ENCODE results near the gene TSPAN9. TPM values are rescaled to one million over a fixed set of nuclear protein-coding genes. Genes with fewer than 3 reads are reported as not detected.
A peak's percentile ranks its signal among the peaks of the same experiment; 100 is the strongest.

TSPAN9 gene
- total RNA-seq, 1 donor = 76.0 TPM

DNA sequence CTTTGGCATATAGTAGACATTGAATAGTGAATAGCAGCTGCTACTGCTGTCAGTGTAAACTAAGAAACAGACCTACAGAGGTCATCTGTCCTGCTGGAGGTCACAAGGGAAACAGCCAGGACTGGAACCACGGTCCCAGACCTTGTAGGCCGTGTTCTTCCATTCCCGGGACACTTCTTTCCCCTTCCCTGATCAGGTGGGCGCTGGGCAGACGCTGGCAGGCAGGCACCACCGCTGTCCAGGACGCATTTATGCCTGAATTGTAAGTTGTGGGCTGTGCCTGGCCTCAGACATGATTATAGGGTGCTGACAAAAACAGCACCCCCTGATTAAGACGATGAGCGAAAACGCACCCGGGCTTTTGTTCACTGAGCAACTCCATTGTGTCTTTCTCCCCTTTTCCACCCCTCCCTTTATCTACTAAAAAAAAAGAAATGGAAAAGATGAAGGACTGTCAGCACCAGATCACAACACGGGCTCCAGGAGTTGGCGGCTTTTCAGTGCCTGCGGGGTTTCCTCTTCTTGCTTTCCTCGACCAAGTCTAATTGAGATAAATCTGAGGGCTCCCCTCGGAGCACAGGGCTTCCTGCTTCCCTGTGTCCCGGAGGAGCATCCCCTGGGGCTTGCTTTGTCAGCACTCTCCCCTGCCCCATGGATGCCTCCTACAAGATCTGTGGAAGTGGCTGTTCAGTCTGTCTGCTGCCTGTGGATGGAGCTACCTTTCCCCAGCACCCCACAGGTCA is 80.6 kb downstream of the TSPAN9 start:
- H3K4me3 ChIP-seq (ENCODE audit: low read depth, low read length) = no peak overlapping the region
- TF ChIP-seq, protein P1, sequence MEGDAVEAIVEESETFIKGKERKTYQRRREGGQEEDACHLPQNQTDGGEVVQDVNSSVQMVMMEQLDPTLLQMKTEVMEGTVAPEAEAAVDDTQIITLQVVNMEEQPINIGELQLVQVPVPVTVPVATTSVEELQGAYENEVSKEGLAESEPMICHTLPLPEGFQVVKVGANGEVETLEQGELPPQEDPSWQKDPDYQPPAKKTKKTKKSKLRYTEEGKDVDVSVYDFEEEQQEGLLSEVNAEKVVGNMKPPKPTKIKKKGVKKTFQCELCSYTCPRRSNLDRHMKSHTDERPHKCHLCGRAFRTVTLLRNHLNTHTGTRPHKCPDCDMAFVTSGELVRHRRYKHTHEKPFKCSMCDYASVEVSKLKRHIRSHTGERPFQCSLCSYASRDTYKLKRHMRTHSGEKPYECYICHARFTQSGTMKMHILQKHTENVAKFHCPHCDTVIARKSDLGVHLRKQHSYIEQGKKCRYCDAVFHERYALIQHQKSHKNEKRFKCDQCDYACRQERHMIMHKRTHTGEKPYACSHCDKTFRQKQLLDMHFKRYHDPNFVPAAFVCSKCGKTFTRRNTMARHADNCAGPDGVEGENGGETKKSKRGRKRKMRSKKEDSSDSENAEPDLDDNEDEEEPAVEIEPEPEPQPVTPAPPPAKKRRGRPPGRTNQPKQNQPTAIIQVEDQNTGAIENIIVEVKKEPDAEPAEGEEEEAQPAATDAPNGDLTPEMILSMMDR (IDR thresholded peaks at IDR 0.05; ENCODE audit: insufficient read depth, low read depth, low read length) = no peak
- DNase-seq (ENCODE audit: low read depth) = no peak

DNA sequence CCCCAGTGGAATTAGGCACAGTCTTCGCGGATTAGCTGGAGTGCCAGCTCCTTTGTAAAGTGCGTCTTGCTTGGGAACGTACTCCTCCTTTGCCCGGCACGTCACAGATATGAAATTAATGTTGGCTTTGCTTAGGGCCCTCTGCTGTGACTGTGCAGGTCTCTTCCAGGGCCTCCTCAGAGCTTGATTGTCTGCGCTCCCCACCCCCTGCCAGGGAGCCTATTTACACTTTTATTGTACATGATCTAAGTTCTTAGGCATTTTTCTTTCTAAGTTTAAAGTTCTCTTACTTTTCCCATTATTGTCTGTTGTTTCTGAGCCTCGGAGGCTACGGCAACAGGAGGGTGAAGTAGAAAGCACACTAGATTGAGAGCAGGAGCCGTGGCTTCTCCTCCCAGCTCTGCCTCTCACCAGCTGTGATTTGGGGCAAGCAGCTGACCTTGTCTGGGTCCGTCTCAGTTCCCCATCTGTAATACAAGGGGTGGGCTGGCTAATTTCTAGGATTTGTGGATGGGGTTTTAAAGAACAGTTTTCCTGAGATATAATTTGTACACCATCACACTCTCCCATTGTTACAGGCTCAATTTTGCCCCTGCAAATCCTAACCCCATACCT is 81.8 kb downstream of the TSPAN9 start:
- DNase-seq (ENCODE audit: low read depth) = peak; percentile 76
- TF ChIP-seq, protein P1 (IDR thresholded peaks at IDR 0.05; ENCODE audit: insufficient read depth, low read depth, low read length) = no peak
- no peak overlapping the region for H3K4me3 ChIP-seq (ENCODE audit: low read depth, low read length)

DNA sequence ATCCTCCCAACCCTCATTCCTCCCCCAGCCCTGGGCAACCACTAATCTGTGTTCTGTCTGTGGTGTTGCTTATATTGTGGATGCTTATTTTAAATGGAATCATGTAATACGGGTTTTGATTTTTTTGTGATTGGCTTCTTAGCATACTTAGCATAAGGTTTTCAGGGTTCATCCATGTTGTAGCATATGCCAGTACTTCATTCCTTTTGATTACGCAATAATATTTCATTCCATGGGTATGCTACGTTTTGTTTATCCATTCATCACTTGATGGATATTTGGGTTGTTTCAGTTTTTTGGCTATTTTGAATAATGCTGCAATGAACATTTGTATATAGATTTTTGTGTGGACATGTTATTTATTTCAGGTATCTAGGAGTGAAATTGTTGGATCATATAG is 82.9 kb downstream of the TSPAN9 start:
- peak; percentile 37 for DNase-seq (ENCODE audit: low read depth)
- TF ChIP-seq, protein P1 (IDR thresholded peaks at IDR 0.05; ENCODE audit: insufficient read depth, low read depth, low read length) = no peak

DNA sequence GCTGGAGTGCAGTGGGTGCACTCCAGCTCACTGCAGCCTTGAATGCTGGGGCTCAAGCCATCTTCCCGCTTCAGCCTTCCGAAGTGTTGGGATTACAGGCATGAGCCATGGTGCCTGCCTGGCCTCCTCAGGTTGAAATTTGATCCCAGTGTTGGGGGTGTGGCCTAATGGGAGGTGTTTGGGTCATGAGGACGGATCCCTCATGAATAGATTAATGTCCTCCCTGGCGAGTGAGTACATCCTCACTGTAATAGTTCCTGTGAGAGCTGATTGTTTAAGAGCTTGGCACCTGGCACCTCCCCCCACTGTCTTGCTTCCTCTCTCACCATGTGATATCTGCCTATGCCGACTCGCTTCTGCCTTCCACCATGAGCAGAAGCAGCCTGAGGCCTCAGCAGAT is 84.7 kb downstream of the TSPAN9 start:
- TF ChIP-seq, protein P1 (IDR thresholded peaks at IDR 0.05; ENCODE audit: insufficient read depth, low read depth, low read length) = no peak
- no peak overlapping the region for H3K4me3 ChIP-seq (ENCODE audit: low read depth, low read length)
- DNase-seq (ENCODE audit: low read depth) = no peak

More for the DNA sequence above, 82.9 kb downstream of the TSPAN9 start:
- H3K4me3 ChIP-seq (ENCODE audit: low read depth, low read length) = no peak overlapping the region

DNA sequence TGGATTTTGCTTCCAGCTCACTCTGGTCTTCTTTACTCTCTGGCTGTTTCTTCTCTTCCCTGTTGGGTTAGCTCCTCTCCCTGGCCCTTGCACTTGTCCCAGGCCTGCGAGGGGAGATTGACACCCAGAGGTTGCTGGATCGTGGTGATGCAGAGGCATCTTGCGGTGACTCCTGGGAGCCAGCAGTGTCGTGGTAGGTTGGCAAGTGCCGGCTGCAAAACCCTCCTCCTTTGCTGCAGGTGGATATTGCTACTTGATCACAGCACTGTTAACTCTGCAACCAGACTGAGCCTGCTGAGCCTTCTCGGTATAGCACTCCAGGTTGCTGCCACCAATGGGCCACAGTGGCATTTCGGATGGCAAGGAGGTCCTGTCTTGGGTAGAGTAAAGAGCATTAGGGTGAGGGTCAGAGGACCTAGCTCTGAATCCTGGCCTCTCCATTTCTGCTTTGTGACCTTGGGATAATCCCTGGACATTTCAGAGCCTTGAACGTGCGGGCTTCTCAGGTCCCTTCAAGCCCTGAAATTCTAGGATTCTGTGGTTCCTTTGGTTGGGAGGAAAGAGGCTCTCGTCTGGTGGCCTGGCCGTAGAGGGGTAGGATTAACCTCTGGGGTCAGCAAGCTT is 87.4 kb downstream of the TSPAN9 start:
- TF ChIP-seq, protein P1 (IDR thresholded peaks at IDR 0.05; ENCODE audit: insufficient read depth, low read depth, low read length) = no peak
- H3K4me3 ChIP-seq (ENCODE audit: low read depth, low read length) = no peak overlapping the region
- no peak for DNase-seq (ENCODE audit: low read depth)

DNA sequence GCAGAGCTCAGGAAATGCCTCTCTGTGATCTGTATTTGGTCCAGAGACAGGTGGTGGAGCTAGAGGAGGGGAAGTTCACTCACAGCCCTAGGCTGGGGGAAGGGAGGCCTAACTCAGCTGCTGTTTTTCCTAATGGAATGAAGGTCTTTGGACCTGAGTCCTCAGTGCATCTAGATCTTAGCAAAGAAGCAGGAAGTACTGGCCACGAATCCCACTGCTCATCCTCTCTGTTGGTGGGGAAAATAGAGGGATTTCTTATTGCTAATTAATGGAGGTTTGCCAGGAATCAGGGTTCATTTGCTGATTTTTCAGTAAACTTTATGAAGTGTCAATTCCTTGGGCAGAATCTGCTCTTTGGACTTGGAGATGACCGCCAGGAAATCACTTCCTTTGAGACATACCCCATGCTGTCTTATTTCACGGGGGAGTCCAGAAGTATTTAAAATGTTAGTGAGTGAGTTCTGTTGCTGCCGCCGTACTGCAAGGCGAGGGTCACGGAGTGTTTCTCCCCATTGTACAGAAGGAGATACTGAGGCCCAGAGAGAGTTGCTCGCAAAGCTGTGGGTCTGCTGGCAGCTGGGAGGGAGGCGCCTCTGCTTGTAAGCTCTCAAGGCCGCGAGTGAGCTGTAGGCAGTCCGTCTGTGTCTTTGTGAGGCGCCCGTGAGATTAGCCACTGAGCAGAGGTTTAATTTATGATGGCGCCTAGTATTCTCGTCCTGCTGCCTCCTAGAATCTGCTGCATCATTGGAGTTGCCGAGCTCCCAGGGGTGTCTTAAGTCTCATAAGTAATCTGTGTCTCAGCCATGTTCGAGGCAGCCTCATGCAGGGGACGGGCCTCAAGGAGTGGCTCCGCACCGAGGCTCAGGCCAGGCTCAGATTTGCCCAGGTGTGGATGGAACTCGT is 88.2 kb downstream of the TSPAN9 start:
- no peak overlapping the region for H3K4me3 ChIP-seq (ENCODE audit: low read depth, low read length)
- TF ChIP-seq, protein P1 (IDR thresholded peaks at IDR 0.05; ENCODE audit: insufficient read depth, low read depth, low read length) = no peak
- peak; percentile 78 for DNase-seq (ENCODE audit: low read depth)

Measured in fibroblast of villous mesenchyme (primary cell).